C4-2B (cell line): ENCODE data around the gene NXPH3.

ENCODE experiments used
- CTCF ChIP-seq: fragments of 450-650 bp; conservative IDR thresholded peaks from 2 replicates; pipeline ENCODE4 v1.5.1; 2017; ENCODE audit warnings: mild to moderate bottlenecking
- ZFX ChIP-seq: fragments of 450-650 bp; IDR thresholded peaks from 2 replicates; pipeline ENCODE4 v1.6.1; 2017

GRCh38 chr17:49596613-49597244, 21.1 kb downstream of the NXPH3 start:
- TF ChIP-seq CTCF (no peak), ZFX (no peak)
